Activated naive CD4-positive, alpha-beta T cell treated with anti-CD3 and anti-CD28 coated beads, Interleukin-2, amount 50 U/mL, for 72 hours (primary cell): ENCODE measurements around the gene CSKMT. TPM values are rescaled to one million over a fixed set of nuclear protein-coding genes. Genes with fewer than 3 reads are reported as not detected.

Source experiments
- total RNA-seq, 2 donors: library from RNA; stranded (reverse); gene quantifications; one replicate each; pipeline ENCODE4 v1.2.3, GENCODE V29; 2022

Gene CSKMT
- total RNA-seq, 2 donors from 2014 or later, result 20.7 to 34.4 TPM

Other genes with a start within 250 kb of the CSKMT start
- not detected for gene SCGB1A1, start 246.3 kb upstream of the CSKMT start, total RNA-seq
- gene AHNAK, start 118.5 kb upstream of the CSKMT start, total RNA-seq, result 10 to 100 TPM; 17.6 to 97.3 TPM
- gene EEF1G, start 91.4 kb upstream of the CSKMT start, total RNA-seq, result 1,000 to 10,000 TPM; 1,622 to 2,023 TPM
- gene TUT1, start 73.8 kb upstream of the CSKMT start, total RNA-seq, result 10 to 100 TPM; 31.8 to 34.9 TPM
- gene MTA2, start 63.4 kb upstream of the CSKMT start, total RNA-seq, result 100 to 1,000 TPM; 180 to 259 TPM
- 100 to 1,000 TPM; 104 to 141 TPM for gene EML3, start 52.5 kb upstream of the CSKMT start, total RNA-seq
- gene ROM1, start 52.1 kb upstream of the CSKMT start, total RNA-seq, result 1 to 10 TPM; 1.1 to 1.9 TPM
- 10 to 100 TPM; 69.6 to 79.5 TPM for gene B3GAT3, start 43.3 kb upstream of the CSKMT start, total RNA-seq
- gene GANAB, start 18.7 kb upstream of the CSKMT start, total RNA-seq, result 100 to 1,000 TPM; 187 to 241 TPM
- gene INTS5, start 12.0 kb upstream of the CSKMT start, total RNA-seq, result 10 to 100 TPM; 11.8 to 32.5 TPM
- 100 to 1,000 TPM in 1 of 2 donors, 10 to 100 TPM in 1; 62.0 to 103 TPM for gene C11orf98, start 102 bp upstream of the CSKMT start, total RNA-seq
- 1 to 10 TPM in 1 of 2 donors, under 1 TPM in 1; 0.87 to 4.7 TPM for gene UQCC3, start 6.4 kb downstream of the CSKMT start, total RNA-seq
- gene LBHD1, start 7.0 kb downstream of the CSKMT start, total RNA-seq, result 10 to 100 TPM; 16.6 to 24.3 TPM
- gene UBXN1, start 13.8 kb downstream of the CSKMT start, total RNA-seq, result 100 to 1,000 TPM in 1 of 2 donors, 10 to 100 TPM in 1; 97.2 to 129 TPM
- under 1 TPM; 0.48 to 0.49 TPM for gene LRRN4CL, start 24.2 kb downstream of the CSKMT start, total RNA-seq
- 10 to 100 TPM; 28.8 to 42.6 TPM for gene BSCL2, start 42.1 kb downstream of the CSKMT start, total RNA-seq
- not detected for gene GNG3, start 42.4 kb downstream of the CSKMT start, total RNA-seq
- gene HNRNPUL2, start 62.1 kb downstream of the CSKMT start, total RNA-seq, result 10 to 100 TPM; 54.4 to 63.2 TPM
- 10 to 100 TPM; 55.6 to 68.9 TPM for gene TTC9C, start 63.2 kb downstream of the CSKMT start, total RNA-seq
- gene ZBTB3, start 88.8 kb downstream of the CSKMT start, total RNA-seq, result 10 to 100 TPM in 1 of 2 donors, 1 to 10 TPM in 1; 7.8 to 23.9 TPM
- 100 to 1,000 TPM; 116 to 172 TPM for gene POLR2G, start 96.3 kb downstream of the CSKMT start, total RNA-seq
- gene TAF6L, start 106.1 kb downstream of the CSKMT start, total RNA-seq, result 10 to 100 TPM; 16.7 to 32.2 TPM
- gene TMEM179B, start 122.1 kb downstream of the CSKMT start, total RNA-seq, result 10 to 100 TPM; 19.5 to 20.9 TPM
- 10 to 100 TPM in 1 of 2 donors, 1 to 10 TPM in 1; 8.9 to 11.3 TPM for gene TMEM223, start 126.7 kb downstream of the CSKMT start, total RNA-seq
- gene NXF1, start 140.1 kb downstream of the CSKMT start, total RNA-seq, result 100 to 1,000 TPM; 104 to 132 TPM
- gene STX5, start 166.7 kb downstream of the CSKMT start, total RNA-seq, result 10 to 100 TPM; 23.0 to 61.3 TPM
- under 1 TPM in 1 of 2 donors, not detected in 1; 0.70 TPM for gene TEX54, start 167.5 kb downstream of the CSKMT start, total RNA-seq
- 100 to 1,000 TPM in 1 of 2 donors, 10 to 100 TPM in 1; 87.2 to 105 TPM for gene WDR74, start 174.3 kb downstream of the CSKMT start, total RNA-seq
- 100 to 1,000 TPM; 295 to 308 TPM for gene SLC3A2, start 215.6 kb downstream of the CSKMT start, total RNA-seq